Uterus (tissue), 2 donors: ENCODE measurements around the gene DUSP22.

ENCODE experiments used
- CTCF ChIP-seq, 4 experiments: fragments of 200-600 bp in 2 of 4; fragments of 450-650 bp in 2 of 4; sonication (generic) in 2 of 4; IDR thresholded peaks; one replicate each; pipeline ENCODE4 v1.5.1; 2016 to 2019; ENCODE audit warnings: antibody characterized with exemption in 4 of 4, mild to moderate bottlenecking in 2 of 4, moderate library complexity in 1 of 4
- POLR2A ChIP-seq, 2 donors: fragments of 450-650 bp; IDR thresholded peaks; one replicate each; pipeline ENCODE4 v1.6.1; 2016; ENCODE audit warnings: antibody characterized with exemption in 2 of 2, mild to moderate bottlenecking in 1 of 2, moderate library complexity in 1 of 2

- no peak for TF ChIP-seq CTCF (IDR thresholded peaks at IDR 0.05)
- no peak for TF ChIP-seq POLR2A (IDR thresholded peaks at IDR 0.05)
Measured at GRCh38 chr6:308768-309167, 16.5 kb downstream of the DUSP22 start.
